Erythroblast (primary cell): ENCODE measurements around the gene CACNA1G.

ENCODE experiments used
- GATA1 ChIP-seq: IDR thresholded peaks from 2 replicates; pipeline ENCODE4 v1.6.1; 2011; ENCODE audit warnings: low read depth, mild to moderate bottlenecking, control low read depth, low read length, moderate library complexity
- POLR2A ChIP-seq: IDR thresholded peaks from 2 replicates; pipeline ENCODE4 v1.6.1; 2011; ENCODE audit warnings: mild to moderate bottlenecking, low read length

DNA sequence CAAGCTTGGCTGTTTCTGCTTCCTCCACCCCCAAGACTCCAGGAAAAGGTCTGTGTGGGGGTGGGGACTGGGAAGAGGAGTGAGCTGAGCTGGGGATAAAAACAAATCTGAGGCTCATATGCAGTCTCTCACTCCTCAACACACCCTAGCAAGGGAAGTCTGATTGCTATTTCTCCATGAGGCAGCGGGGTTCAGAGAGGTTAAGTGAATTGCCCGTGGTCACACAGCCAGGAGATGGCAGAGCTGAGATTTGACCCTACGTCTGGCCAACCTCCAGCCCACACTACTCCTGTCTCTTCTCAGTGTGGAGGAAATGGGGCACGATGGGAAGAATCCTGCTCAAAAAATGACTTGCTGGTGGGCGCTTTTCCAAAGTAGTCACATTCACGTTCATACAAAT is 69.4 kb downstream of the CACNA1G start:
- no peak for TF ChIP-seq POLR2A
- no peak for TF ChIP-seq GATA1
